AG04450 (cell line): ENCODE results near the gene MMAA. TPM values are rescaled to one million over a fixed set of nuclear protein-coding genes. Genes with fewer than 3 reads are reported as not detected.

Experiments
- CTCF ChIA-PET: fragments of 300-600, 350-600 bp; formaldehyde crosslinking; extraction: SDS; loops from one replicate; lab custom pipeline; 2022; ENCODE audit warnings: antibody characterized with exemption, inconsistent platforms; lab: Charles Lee
- POLR2A ChIA-PET: fragments of 350-600 bp; formaldehyde crosslinking; extraction: SDS; loops from one replicate; lab custom pipeline; 2021; ENCODE audit warnings: antibody characterized with exemption, inconsistent platforms; lab: Yijun Ruan, JAX
- DNase-seq: peaks from one replicate; pipeline ENCODE4 v3.0.0-alpha.2; 2011; ENCODE audit warnings: low read depth, low spot score
- H3K27ac ChIP-seq: one replicate; pipeline ENCODE4 v1.5.1; 2012; ENCODE audit warnings: low read depth, low read length, control low read depth
- H3K27me3 ChIP-seq: one replicate; pipeline ENCODE4 v1.6.0; 2012; ENCODE audit warnings: low read length; ENCODE audit not compliant: control insufficient read depth, insufficient read depth
- H3K4me3 ChIP-seq: 2 replicates; pipeline ENCODE4 v1.5.1; 2011; ENCODE audit warnings: mild to moderate bottlenecking, low read depth, low read length, control low read depth
- H3K9me3 ChIP-seq: 2 replicates; pipeline ENCODE4 v1.5.1; 2012; ENCODE audit warnings: low read length; ENCODE audit not compliant: control insufficient read depth, insufficient read depth
- CTCF ChIP-seq: IDR thresholded peaks from 2 replicates; pipeline ENCODE4 v1.5.1; 2011; ENCODE audit warnings: low read depth, low read length, control low read depth, inconsistent platforms
- polyA plus RNA-seq: library from polyadenylated mRNA; depleted of rRNA; stranded (reverse); fragments of >200 nt; gene quantifications from 2 replicates; pipeline ENCODE4 v1.2.3, GENCODE V29; 2011

The MMAA gene
- polyA plus RNA-seq, 1 experiment, result 8.8 TPM

- Histone ChIP-seq H3K27ac (peak overlapping the region; percentile 53), H3K4me3 (no peak overlapping the region), H3K9me3 (no peaks in the 10 kb centered on the region), H3K27me3 (no peaks in the 10 kb centered on the region)
- CTCF ChIA-PET, result interaction anchor here (0.5 to 2.4 kb wide), 5 partner anchors 14 to 407 kb away, joined by 3 to 8 read pairs (median 4); no protein-coding TSS in a partner anchor
- no peak for TF ChIP-seq CTCF
- POLR2A ChIA-PET, result interaction anchor here (0.5 kb wide), 1 partner anchor 315 kb away, joined by 4 read pairs; no protein-coding TSS in a partner anchor
- no peak for DNase-seq
Observed at GRCh38 chr4:145623831-145624230, 4.6 kb downstream of the MMAA start.

- ChIA-PET CTCF (interaction anchor here (1.2 kb wide), 1 partner anchor 16 kb away, joined by 3 read pairs; no protein-coding TSS in a partner anchor), POLR2A (no interaction called here)
- TF ChIP-seq CTCF, result no peak
- no peak overlapping the region for H3K27ac ChIP-seq
- H3K4me3 ChIP-seq, result no peak overlapping the region
- no peaks in the 10 kb centered on the region for H3K9me3 ChIP-seq
- no peaks in the 10 kb centered on the region for H3K27me3 ChIP-seq
- DNase-seq, result no peak
Observed at GRCh38 chr4:145625677-145626622, 6.8 kb downstream of the MMAA start.

- POLR2A ChIA-PET, result no interaction called here
- CTCF ChIA-PET, result interaction anchor here (0.6 to 1.1 kb wide), 2 partner anchors 262 to 388 kb away, joined by 3 to 4 read pairs; no protein-coding TSS in a partner anchor
- Histone ChIP-seq H3K27ac (no peak overlapping the region), H3K27me3 (no peaks in the 10 kb centered on the region), H3K4me3 (no peak overlapping the region), H3K9me3 (no peaks in the 10 kb centered on the region)
- DNase-seq, result no peak
- no peak for TF ChIP-seq CTCF
Observed at GRCh38 chr4:145626623-145626982, 7.4 kb downstream of the MMAA start.

GRCh38 chr4:145635117-145635516 lies 15.9 kb downstream of the MMAA start:
- DNase-seq, result no peak
- CTCF ChIA-PET, result no interaction called here
- no peak for TF ChIP-seq CTCF
- Histone ChIP-seq H3K27me3 (no peaks in the 10 kb centered on the region), H3K4me3 (no peak overlapping the region), H3K27ac (no peak overlapping the region), H3K9me3 (peaks cover 3% of the 10 kb centered on the region; the same call in 1 of the 2 replicates)
- POLR2A ChIA-PET, result no interaction called here

GRCh38 chr4:145635630-145636029 lies 16.4 kb downstream of the MMAA start:
- no peak for DNase-seq
- ChIA-PET CTCF (no interaction called here), POLR2A (no interaction called here)
- Histone ChIP-seq H3K27ac (no peak overlapping the region), H3K4me3 (no peak overlapping the region), H3K27me3 (no peaks in the 10 kb centered on the region), H3K9me3 (peaks cover 3% of the 10 kb centered on the region; the same call in 1 of the 2 replicates)
- no peak for TF ChIP-seq CTCF
